IMR-90 (cell line): ENCODE data around the gene MARK4. TPM values are rescaled to one million over a fixed set of nuclear protein-coding genes. Genes with fewer than 3 reads are reported as not detected.
A peak's percentile ranks its signal among the peaks of the same experiment; 100 is the strongest.

ENCODE experiments used
- ATAC-seq: fragments of 200-7000 bp; cut with Tn5 transposase; 2 replicates; pipeline ENCODE4 v1.9.1; 2020; ENCODE audit warnings: low read depth, mild to moderate bottlenecking, moderate library complexity
- BruUV-seq: library from RNA; stranded (reverse); fragments of 400-500 nt; replicated peaks from 2 replicates; lab custom pipeline; 2021; lab: Mats Ljungman, UMichigan
- CTCF ChIA-PET: fragments of 300-600 bp; formaldehyde crosslinking; extraction: SDS; loops from one replicate; lab custom pipeline; 2021; ENCODE audit warnings: antibody characterized with exemption; lab: Yijun Ruan, JAX
- POLR2A ChIA-PET: fragments of 300-600 bp; sonication (Branson Sonifier 250); formaldehyde crosslinking; loops from one replicate; lab custom pipeline; 2022; ENCODE audit warnings: antibody characterized with exemption; ENCODE audit not compliant: unreplicated experiment; lab: Charles Lee
- DNase-seq: peaks from one replicate; pipeline ENCODE4 v3.0.0; 2013
- H2AFZ ChIP-seq: replicated peaks from 2 replicates; pipeline ENCODE3; 2013; ENCODE audit warnings: low read length, mild to moderate bottlenecking; ENCODE audit not compliant: poor library complexity
- H2AK5ac ChIP-seq: 2 replicates; pipeline ENCODE4 v1.6.1; 2013; ENCODE audit warnings: low read depth, low read length, inconsistent platforms
- H2AK9ac ChIP-seq: replicated peaks from 2 replicates; pipeline ENCODE3; 2013; ENCODE audit warnings: mild to moderate bottlenecking, low read depth, low read length, moderate library complexity; ENCODE audit not compliant: poor library complexity
- H2BK120ac ChIP-seq: 2 replicates; pipeline ENCODE4 v1.6.1; 2013; ENCODE audit warnings: low read depth, low read length, inconsistent platforms
- H2BK15ac ChIP-seq: 3 replicates; pipeline ENCODE4 v1.6.1; 2013; ENCODE audit warnings: low read depth, low read length, inconsistent platforms
- H2BK20ac ChIP-seq: 2 replicates; pipeline ENCODE4 v1.6.1; 2013; ENCODE audit warnings: low read depth, mild to moderate bottlenecking, inconsistent platforms, low read length, moderate library complexity
- H2BK5ac ChIP-seq: 2 replicates; pipeline ENCODE4 v1.6.1; 2013; ENCODE audit warnings: mild to moderate bottlenecking, low read depth, low read length, inconsistent platforms; ENCODE audit not compliant: poor library complexity, severe bottlenecking
- H3K14ac ChIP-seq: replicated peaks from 2 replicates; pipeline ENCODE4 v1.6.1; 2013; ENCODE audit warnings: low read depth, low read length, inconsistent platforms
- H3K18ac ChIP-seq: 2 replicates; pipeline ENCODE4 v1.6.1; 2013; ENCODE audit warnings: low read depth, low read length, control low read depth
- H3K23ac ChIP-seq: 2 replicates; pipeline ENCODE4 v1.6.1; 2013; ENCODE audit warnings: low read depth, low read length, inconsistent platforms
- H3K27ac ChIP-seq: 2 replicates; pipeline ENCODE4 v1.5.1; 2013; ENCODE audit warnings: mild to moderate bottlenecking, control low read depth, low read length; ENCODE audit not compliant: insufficient read depth
- H3K27me3 ChIP-seq: 2 replicates; pipeline ENCODE4 v1.6.1; 2013; ENCODE audit warnings: low read length; ENCODE audit not compliant: control insufficient read depth, insufficient read depth
- H3K36me3 ChIP-seq: 2 replicates; pipeline ENCODE4 v1.6.1; 2013; ENCODE audit warnings: low read length, mixed read lengths; ENCODE audit not compliant: control insufficient read depth, insufficient read depth
- H3K4ac ChIP-seq: 2 replicates; pipeline ENCODE4 v1.6.1; 2013; ENCODE audit warnings: low read depth, low read length, inconsistent platforms
- H3K4me1 ChIP-seq: 2 replicates; pipeline ENCODE4 v1.6.1; 2013; ENCODE audit warnings: low read length, mixed read lengths; ENCODE audit not compliant: control insufficient read depth, insufficient read depth
- H3K4me2 ChIP-seq: 2 replicates; pipeline ENCODE4 v1.6.1; 2013; ENCODE audit warnings: low read depth, mild to moderate bottlenecking, control low read depth, low read length, moderate library complexity
- H3K4me3 ChIP-seq: 2 replicates; pipeline ENCODE4 v1.5.1; 2013; ENCODE audit warnings: low read depth, mild to moderate bottlenecking, control low read depth, low read length, moderate library complexity; ENCODE audit not compliant: insufficient read depth
- H3K56ac ChIP-seq: 2 replicates; pipeline ENCODE4 v1.6.1; 2013; ENCODE audit warnings: low read length, inconsistent platforms; ENCODE audit not compliant: insufficient read depth; ENCODE audit errors: extremely low read depth
- H3K79me1 ChIP-seq, 2 experiments: 2 replicates each; pipeline ENCODE4 v1.6.1; 2013; ENCODE audit warnings: low read length in 2 of 2, inconsistent platforms in 1 of 2, low read depth in 1 of 2
- H3K9ac ChIP-seq: 2 replicates; pipeline ENCODE4 v1.6.1; 2013; ENCODE audit warnings: low read depth, low read length, control low read depth
- H3K9me1 ChIP-seq: 2 replicates; pipeline ENCODE4 v1.6.1; 2013; ENCODE audit warnings: low read length, inconsistent platforms; ENCODE audit not compliant: insufficient read depth
- H3K9me3 ChIP-seq: 2 replicates; pipeline ENCODE4 v1.6.1; 2013; ENCODE audit warnings: low read length; ENCODE audit not compliant: control insufficient read depth, insufficient read depth
- H4K20me1 ChIP-seq: 2 replicates; pipeline ENCODE4 v1.6.1; 2013; ENCODE audit warnings: low read length, inconsistent platforms; ENCODE audit not compliant: insufficient read depth
- H4K5ac ChIP-seq: 2 replicates; pipeline ENCODE4 v1.6.1; 2013; ENCODE audit warnings: mild to moderate bottlenecking, low read depth, low read length, control low read depth
- H4K8ac ChIP-seq, 2 experiments: 2 replicates each; pipeline ENCODE4 v1.6.1; 2013; ENCODE audit warnings: low read depth in 2 of 2, low read length in 2 of 2, control low read depth in 1 of 2, inconsistent platforms in 1 of 2
- H4K91ac ChIP-seq: 2 replicates; pipeline ENCODE4 v1.6.1; 2013; ENCODE audit warnings: low read depth, low read length, inconsistent platforms; ENCODE audit not compliant: insufficient read depth
- ELK1 ChIP-seq: fragments of 150-350 bp; IDR thresholded peaks from 2 replicates; pipeline ENCODE4 v1.6.1; 2016; ENCODE audit warnings: low read depth, mild to moderate bottlenecking, low read length, moderate library complexity, borderline replicate concordance
- MAFK ChIP-seq: IDR thresholded peaks from 2 replicates; pipeline ENCODE4 v1.6.1; 2012; ENCODE audit warnings: low read depth, low read length, improper control_type of control experiment
- WGBS, 2 experiments: methylation state at CpG; one replicate each; pipeline versions ENCODE4 v1.1.5 to v1.1.7; 2013; ENCODE audit warnings: missing lambda C conversion rate in 2 of 2; ENCODE audit not compliant: insufficient read length in 1 of 2; ENCODE audit errors: extremely low coverage in 2 of 2; 5-methylcytosine and 5-hydroxymethylcytosine counted together
- dilution Hi-C: fragments of 300-500 bp; cut with HindIII; formaldehyde crosslinking; loops from one replicate; pipeline ENCODE4 v1.14.3; 2018; ENCODE audit warnings: low sequenced_read_pairs; ENCODE audit not compliant: unreplicated experiment
- in situ Hi-C: fragments of 300-500 bp; cut with MboI; formaldehyde crosslinking; loops from 3 replicates; pipeline ENCODE4 v1.14.3; 2019; ENCODE audit warnings: low sequenced_read_pairs, inconsistent platforms, mixed read lengths
- intact Hi-C: fragments of 100-400 bp; cut with micrococcal nuclease; formaldehyde crosslinking; loops from 2 replicates; pipeline ENCODE4 v1.10.0; 2022
- polyA plus RNA-seq, 3 experiments: library from polyadenylated mRNA; depleted of rRNA; stranded (reverse); fragments of >200 nt; gene quantifications; 2 replicates each; pipeline ENCODE4 v1.2.3, GENCODE V29; 2012; ENCODE audit warnings: low replicate concordance in 1 of 3
- total RNA-seq: library from RNA; depleted of rRNA; stranded (reverse); fragments of >200 nt; gene quantifications from 2 replicates; pipeline ENCODE4 v1.2.3, GENCODE V29; 2012

MARK4 gene
- total and polyA plus RNA-seq, 2 of the 4 experiments (the other 2 are of a cell fraction) = 11.3 to 20.7 TPM

- dilution Hi-C loops = no loop called here
- Histone ChIP-seq H3K56ac (no peak overlapping the region), H3K27ac (no peak overlapping the region), H4K8ac (no peak overlapping the region), H2AK5ac (no peak overlapping the region), H2AFZ (no peak overlapping the region), H2BK15ac (no peak overlapping the region), H3K4me3 (no peak overlapping the region), H2AK9ac (no peak overlapping the region), H3K4ac (no peak overlapping the region), H3K79me1 (no peaks in the 10 kb centered on the region), H3K4me2 (no peak overlapping the region), H3K27me3 (peaks cover 66% of the 10 kb centered on the region), H3K9me1 (no peaks in the 10 kb centered on the region), H3K9me3 (no peaks in the 10 kb centered on the region), H3K4me1 (peaks cover 2% of the 10 kb centered on the region; the same call in 1 of the 2 replicates), H3K36me3 (no peaks in the 10 kb centered on the region), H4K5ac (no peak overlapping the region), H2BK20ac (no peak overlapping the region), H3K23ac (no peak overlapping the region), H4K20me1 (no peaks in the 10 kb centered on the region; the same call in 1 of the 2 replicates), H2BK120ac (no peak overlapping the region), H4K91ac (no peak overlapping the region), H3K18ac (no peak overlapping the region), H2BK5ac (no peak overlapping the region), H3K9ac (no peak overlapping the region), H3K14ac (no peak overlapping the region)
- TF ChIP-seq MAFK = peak; percentile 88
- TF ChIP-seq ELK1 = no peak
- WGBS, 2 experiments = 88% methylated on average over 5 of the region's 18 CpGs; no CpG with 5 or more reads in 1 of the 2 experiments
- POLR2A ChIA-PET = interaction anchor here (0.7 kb wide), 1 partner anchor 16 kb away, joined by 23 read pairs; no protein-coding TSS in a partner anchor
- DNase-seq (no peak), ATAC-seq (no peak)
- no TSS peak for BruUV-seq
- in situ Hi-C loops = no loop called here
- CTCF ChIA-PET = no interaction called here
- intact Hi-C loops = no loop called here
Observed at GRCh38 chr19:45218911-45219743, 31.9 kb upstream of the MARK4 start.
